GM12873 (cell line): Measurements from ENCODE around the gene ISM2.

Experiments
- CTCF ChIP-seq: IDR thresholded peaks from 2 replicates; pipeline ENCODE4 v1.5.1; 2012; ENCODE audit warnings: low read depth, mild to moderate bottlenecking, moderate library complexity, low read length, control low read depth; ENCODE audit not compliant: insufficient read depth; ENCODE audit errors: missing control alignments

Gene ISM2

GRCh38 chr14:77541905-77542304, 43.3 kb upstream of the ISM2 start:
- TF ChIP-seq CTCF = no peak

DNA sequence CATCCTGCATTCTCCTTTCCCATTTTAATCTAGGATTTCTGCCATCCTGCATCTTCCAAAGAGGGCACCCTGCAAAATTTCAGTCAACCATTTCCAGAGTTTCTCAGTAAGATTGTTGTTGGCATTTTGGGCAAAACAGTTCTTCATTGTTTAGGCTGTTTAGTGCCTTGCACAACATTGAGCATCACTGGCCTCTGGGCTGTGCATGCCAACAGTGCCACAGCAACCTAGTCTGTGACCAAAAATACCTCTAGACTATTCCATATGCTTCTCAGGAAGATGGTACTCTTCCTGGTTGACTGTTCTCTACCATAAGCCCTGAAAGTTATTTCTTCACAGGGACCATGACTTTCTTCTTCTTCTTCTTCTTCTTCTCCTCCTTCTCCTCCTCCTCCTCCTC, 32.5 kb upstream of the ISM2 start:
- TF ChIP-seq CTCF = no peak

- no peak for TF ChIP-seq CTCF
These were observed 31.3 kb upstream of the ISM2 start for GRCh38 chr14:77529963-77530362.

GRCh38 chr14:77529213-77529612, 30.6 kb upstream of the ISM2 start:
- no peak for TF ChIP-seq CTCF

DNA sequence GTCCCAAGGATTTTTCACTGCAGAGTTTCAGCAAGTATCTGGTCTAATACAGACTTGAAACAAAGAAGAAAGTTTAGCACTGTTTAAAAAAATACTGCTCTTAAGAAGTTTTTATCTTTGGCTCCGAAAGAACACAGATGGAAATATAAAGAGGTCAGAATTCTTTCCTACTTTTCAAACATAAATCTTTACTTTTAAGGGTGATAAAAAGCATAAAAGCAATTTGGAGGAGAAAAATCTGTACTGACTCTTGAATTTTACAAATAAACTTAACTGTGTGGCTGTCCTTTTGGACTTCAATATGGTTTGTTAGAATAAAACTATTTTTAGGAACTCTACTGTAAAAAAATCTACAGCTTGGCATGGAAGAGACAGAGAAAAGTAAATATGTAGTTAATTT, 27.6 kb upstream of the ISM2 start:
- no peak for TF ChIP-seq CTCF

DNA sequence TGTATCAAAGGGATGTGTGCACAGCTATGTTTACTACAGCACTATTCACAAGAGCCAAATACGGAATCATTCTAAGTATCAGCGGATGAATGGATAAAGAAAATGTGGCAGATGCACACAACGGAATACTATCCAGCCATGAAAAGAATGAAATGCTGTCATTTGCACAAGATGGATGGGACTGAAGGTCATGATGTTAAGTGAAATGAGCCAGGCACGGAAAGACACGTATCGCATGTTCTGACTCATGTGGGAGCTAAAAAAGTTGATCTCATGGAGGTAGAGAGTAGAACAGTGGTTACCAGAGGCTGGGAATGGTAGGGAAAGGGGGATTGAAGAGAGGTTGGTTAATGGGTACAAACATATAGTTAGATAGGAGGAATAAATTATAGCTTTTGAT, 25.9 kb upstream of the ISM2 start:
- no peak for TF ChIP-seq CTCF

DNA sequence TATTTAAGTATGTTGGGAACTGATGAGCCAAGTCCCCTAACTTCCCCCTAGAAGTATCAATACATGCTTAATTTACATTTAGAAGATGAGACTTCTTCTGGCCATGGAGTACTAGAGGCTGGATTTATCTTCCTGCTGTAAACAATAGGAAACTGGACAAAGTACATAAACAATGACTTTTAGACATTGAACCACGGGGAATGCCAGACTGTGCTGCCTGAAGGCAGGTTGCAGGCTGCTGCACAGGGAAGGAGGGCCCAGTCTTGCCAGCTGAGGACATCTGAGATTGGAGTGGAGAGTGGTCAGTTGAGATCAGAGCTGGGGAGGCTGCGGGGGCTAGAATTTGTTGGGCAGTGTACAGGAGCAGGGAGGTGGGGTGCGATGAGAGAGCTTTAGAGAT, 24.5 kb upstream of the ISM2 start:
- TF ChIP-seq CTCF = no peak

DNA sequence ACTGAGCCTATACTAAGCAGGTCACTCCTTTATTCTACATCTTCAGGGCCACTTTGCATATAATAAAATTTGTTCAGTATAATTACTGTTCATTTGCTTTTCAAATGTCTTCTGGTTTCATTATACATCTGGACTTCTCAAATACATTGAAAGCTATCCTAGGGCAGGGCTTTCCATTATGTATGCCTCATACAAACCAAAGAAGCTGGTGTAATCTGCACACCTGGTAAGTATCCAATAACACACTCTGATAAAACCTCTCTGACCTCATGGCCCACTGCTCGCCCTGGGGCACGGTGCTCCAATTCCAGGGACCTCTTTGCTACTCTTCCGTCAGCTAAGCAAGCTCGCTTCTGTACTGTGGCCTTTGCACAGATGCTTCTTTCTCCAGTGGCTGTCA, 21.9 kb upstream of the ISM2 start:
- TF ChIP-seq CTCF = no peak
